VCaP (cell line): ENCODE measurements around the gene OR10H1.
"Not testable (repeated sequence)": the region's sequence is repeated elsewhere in the genome, so short reads cannot be mapped to it uniquely, and the experiment has no call there.

Experiments
- H3K27ac ChIP-seq: fragments of 450-650 bp; 2 replicates; pipeline ENCODE4 v1.5.1; 2017
- TF ChIP-seq, protein P1 (sequence below): fragments of 450-650 bp; conservative IDR thresholded peaks from 2 replicates; pipeline ENCODE4 v1.5.1; 2017; ENCODE audit warnings: mild to moderate bottlenecking, moderate library complexity

The OR10H1 gene

DNA sequence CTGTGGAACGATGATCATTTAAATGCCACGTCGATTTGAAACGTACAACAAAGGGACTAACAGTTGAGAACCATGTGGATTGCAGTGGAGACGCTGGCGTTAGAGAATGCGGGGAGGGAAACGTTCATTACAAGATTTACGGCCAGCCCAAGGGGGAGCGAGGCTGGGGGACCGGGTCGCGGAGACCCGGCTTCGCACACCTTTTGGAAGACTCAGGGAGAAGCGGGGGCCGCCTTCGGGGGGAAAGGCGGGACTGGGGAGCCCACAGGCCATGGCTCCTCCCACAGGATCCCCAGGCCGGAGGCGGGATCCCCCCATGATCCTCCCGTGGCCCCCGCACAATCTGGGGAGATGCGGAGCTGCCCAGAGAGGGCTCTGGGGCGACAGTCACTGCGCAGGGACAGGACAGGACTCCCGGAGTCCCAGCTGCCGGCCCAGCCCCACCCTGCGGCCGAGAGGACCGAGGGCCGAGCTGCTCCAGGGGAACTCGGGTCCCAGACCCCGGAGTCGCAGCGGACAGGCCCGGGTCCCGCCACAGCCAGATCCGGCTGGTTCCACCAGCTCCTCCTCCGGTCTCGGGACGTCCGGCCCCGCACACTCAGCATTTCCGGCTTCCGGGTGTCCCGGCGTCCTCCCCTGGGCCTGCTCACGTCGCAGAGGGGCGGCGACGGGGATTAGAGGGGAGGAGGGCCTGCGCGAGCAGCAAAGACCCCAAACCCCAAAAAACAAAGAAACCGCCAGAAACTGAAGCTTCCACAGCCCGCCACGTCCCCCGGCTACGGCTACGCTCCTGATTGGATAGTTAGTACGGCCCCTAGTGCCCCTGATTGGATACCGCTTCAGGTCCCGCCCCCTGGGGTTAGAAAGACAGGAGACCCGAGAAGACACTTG lies 21.1 kb upstream of the OR10H1 start:
- H3K27ac ChIP-seq = peak overlapping the region; percentile 100
- TF ChIP-seq, protein P1, sequence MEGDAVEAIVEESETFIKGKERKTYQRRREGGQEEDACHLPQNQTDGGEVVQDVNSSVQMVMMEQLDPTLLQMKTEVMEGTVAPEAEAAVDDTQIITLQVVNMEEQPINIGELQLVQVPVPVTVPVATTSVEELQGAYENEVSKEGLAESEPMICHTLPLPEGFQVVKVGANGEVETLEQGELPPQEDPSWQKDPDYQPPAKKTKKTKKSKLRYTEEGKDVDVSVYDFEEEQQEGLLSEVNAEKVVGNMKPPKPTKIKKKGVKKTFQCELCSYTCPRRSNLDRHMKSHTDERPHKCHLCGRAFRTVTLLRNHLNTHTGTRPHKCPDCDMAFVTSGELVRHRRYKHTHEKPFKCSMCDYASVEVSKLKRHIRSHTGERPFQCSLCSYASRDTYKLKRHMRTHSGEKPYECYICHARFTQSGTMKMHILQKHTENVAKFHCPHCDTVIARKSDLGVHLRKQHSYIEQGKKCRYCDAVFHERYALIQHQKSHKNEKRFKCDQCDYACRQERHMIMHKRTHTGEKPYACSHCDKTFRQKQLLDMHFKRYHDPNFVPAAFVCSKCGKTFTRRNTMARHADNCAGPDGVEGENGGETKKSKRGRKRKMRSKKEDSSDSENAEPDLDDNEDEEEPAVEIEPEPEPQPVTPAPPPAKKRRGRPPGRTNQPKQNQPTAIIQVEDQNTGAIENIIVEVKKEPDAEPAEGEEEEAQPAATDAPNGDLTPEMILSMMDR = no peak

DNA sequence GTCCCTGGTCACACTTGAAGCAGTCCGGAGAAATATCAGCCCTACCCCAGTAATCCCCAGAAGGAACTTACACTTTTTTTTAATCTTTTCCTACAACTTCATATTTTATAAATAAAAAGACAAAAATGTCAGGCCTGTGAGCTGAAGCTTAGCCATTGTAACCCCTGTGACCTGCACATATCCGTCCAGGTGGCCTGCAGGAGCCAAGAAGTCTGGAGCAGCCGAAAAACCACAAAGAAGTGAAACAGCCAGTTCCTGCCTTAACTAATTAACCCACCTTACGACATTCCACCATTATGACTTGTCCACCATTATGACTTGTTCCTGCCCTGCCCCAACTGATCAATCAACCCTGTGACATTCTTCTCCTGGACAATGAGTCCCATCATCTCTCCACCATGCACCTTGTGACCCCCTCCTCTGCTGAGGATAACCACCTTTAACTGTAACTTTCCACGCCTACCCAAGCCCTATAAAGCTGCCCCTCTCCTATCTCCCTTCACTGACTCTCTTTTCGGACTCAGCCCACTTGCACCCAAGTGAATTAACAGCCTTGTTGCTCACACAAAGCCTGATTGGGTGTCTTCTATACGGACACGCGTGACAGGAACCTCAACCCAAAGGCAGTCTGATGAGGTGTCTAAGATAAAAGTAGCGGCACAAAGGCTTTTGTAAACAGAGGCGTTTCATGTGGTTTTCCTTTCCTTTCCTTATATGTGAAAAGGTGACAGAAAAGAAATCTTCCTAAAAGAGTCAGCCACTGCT lies 20.3 kb upstream of the OR10H1 start:
- H3K27ac ChIP-seq = peak overlapping the region; percentile 100

DNA sequence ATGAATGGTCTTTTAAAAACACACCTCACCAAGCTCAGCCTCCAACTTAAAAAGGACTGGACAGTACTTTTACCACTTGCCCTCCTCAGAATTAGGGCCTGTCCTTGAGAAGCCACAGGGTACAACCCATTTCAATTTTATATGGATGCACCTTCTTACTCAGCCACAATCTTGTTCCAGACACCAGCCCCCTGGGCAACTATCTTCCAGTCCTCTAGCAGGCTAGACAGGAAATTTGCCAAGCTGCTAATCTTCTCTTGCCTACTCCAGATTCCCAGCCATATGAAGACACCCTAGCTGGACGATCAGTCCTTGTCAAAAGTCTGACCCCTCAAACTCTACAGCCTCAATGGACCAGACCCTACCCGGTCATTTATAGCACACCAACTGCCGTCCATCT lies 18.8 kb upstream of the OR10H1 start:
- not testable (repeated sequence) for H3K27ac ChIP-seq

DNA sequence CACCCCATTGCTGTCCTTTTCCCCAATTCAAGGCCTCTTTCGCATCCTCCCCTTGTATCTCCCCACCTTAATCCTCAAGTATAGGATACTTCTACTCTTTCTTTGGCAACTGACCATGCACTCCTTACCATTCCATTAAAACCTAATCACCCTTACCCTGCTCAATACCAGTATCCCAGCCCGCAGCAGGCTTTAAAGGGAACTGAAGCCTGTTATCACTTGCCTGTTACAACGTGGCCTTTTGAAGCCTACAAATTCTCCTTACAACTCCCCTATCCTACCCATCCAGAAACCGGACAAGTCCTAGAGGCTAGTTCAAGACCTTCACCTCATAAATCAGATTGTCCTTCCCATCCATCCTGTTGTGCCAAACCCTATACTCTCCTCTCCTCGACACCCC lies 16.2 kb upstream of the OR10H1 start:
- TF ChIP-seq, protein P1 = no peak
- H3K27ac ChIP-seq = no peak overlapping the region

DNA sequence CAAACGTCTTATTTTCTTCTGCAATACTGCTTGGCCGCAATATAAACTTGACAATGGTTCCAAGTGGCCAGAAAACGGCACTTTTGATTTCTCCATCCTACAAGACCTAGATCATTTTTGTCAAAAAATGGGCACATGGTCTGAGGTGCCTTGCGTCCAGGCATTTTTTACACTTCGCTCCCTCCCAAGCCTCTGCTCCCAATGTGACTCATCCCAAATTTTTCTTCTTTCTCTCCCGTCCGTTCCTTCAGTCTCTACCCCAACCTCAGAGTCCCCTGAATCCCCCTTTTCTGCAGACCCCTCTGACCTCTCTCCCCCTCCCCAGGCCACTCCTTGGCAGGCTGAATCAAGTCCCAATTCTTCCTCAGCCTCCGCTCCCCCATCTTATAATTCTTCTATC lies 14.3 kb upstream of the OR10H1 start:
- H3K27ac ChIP-seq = no peak overlapping the region
- TF ChIP-seq, protein P1 = no peak

DNA sequence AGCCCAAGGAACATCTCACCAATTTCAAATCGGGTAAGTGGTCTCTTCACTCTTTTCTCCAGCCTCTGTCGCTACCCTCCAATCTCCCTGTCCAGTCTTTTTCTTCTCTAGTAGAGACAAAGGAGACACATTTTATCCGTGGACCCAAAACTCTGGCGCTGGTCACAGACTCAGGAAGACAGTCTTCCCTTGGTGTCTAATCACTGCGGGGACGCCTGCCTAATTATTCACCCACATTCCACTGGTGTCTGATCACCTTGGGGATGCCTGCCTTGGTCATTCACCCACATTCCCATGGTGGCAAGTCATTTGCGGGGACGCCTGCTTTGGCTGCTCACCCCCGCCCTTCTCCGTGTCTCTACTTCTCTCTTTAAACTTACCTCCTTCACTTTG lies 13.8 kb upstream of the OR10H1 start:
- TF ChIP-seq, protein P1 = no peak
- H3K27ac ChIP-seq = no peak overlapping the region

DNA sequence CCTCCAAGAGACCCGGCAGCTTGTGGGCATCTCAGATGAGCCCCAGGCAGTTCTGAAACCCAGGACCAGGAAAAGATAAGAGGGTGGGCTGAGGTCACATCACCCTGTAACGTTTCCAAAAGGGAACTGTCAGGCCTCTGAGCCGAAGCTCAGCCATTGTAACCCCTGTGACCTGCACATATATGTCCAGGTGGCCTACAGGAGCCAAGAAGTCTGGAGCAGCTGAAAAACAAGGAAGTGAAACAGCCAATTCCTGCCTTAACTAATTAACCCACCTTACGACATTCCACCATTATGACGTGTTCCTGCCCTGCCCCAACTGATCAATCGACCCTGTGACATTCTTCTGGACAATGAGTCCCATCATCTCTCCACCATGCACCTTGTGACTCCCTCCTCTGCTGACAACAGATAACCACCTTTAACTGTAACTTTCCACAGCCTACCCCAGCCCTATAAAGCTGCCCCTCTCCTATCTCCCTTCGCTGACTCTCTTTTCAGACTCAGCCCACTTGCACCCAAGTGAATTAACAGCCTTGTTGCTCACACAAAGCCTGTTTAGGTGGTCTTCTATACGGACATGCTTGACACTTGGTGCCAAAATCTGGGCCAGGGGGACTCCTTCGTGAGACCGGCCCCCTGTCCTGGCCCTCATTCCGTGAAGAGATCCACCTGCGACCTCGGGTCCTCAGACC lies 13.3 kb upstream of the OR10H1 start:
- H3K27ac ChIP-seq = not testable (repeated sequence)

DNA sequence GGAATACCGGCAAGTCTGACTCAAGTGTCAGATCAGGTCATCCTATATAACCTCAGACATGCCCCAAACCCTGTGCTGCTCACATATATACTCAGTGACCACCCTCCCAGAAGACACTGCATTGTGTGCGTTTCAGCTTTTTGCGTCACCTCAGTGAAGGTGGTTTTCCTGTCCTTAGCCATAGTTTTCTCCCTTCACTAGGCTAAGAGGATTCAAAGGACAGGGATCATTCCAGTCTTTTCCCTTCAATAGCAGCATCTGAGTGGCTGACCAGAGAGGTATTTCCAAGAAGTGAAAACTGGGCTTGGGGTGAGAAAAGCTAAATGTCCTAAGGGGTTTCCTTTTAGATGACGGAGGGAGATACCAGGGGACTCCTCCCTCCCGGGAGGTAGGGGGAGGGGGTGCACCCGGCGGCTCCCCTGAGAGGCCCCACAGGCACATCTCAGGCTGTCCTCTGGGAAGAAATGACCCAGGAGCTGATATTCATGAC lies 12.7 kb upstream of the OR10H1 start:
- TF ChIP-seq, protein P1 = no peak
- H3K27ac ChIP-seq = no peak overlapping the region
